HepG2 (cell line): ENCODE data around the gene AP2S1. TPM values are rescaled to one million over a fixed set of nuclear protein-coding genes. Genes with fewer than 3 reads are reported as not detected.

ENCODE experiments used
- ATM ChIP-seq: fragments of 450-650 bp; IDR thresholded peaks from 2 replicates; pipeline ENCODE4 v1.7.1; 2017; ENCODE audit warnings: mild to moderate bottlenecking, borderline replicate concordance
- CEBPB ChIP-seq: IDR thresholded peaks from 2 replicates; pipeline ENCODE4 v1.6.1; 2011; ENCODE audit warnings: low read depth, low read length, improper control_type of control experiment, borderline replicate concordance
- EEA1 ChIP-seq: sonication (generic); formaldehyde crosslinking; IDR thresholded peaks from 2 replicates; pipeline ENCODE4 v1.5.1; 2020; ENCODE audit warnings: mild to moderate bottlenecking, missing genetic modification reagents, borderline replicate concordance
- EHMT2 ChIP-seq: fragments of 200-600 bp; sonication (generic); IDR thresholded peaks from 2 replicates; pipeline ENCODE4 v1.7.0; 2017; ENCODE audit warnings: antibody characterized with exemption, low read depth, low read length, borderline replicate concordance
- HNF4A ChIP-seq: sonication (generic); formaldehyde crosslinking; IDR thresholded peaks from 2 replicates; pipeline ENCODE4 v1.4.0; 2020; ENCODE audit warnings: missing genetic modification reagents
- ISX ChIP-seq: sonication (generic); formaldehyde crosslinking; conservative IDR thresholded peaks from 2 replicates; pipeline ENCODE4 v1.5.0; 2020; ENCODE audit warnings: missing genetic modification reagents
- MIER3 ChIP-seq: IDR thresholded peaks from 2 replicates; pipeline ENCODE4 v1.6.1; 2016; ENCODE audit warnings: missing compliant biosample characterization, borderline replicate concordance
- POLR2AphosphoS5 ChIP-seq: IDR thresholded peaks from 2 replicates; pipeline ENCODE4 v1.6.1; 2012; ENCODE audit warnings: low read depth, low read length
- SOX5 ChIP-seq: IDR thresholded peaks from 2 replicates; pipeline ENCODE4 v1.6.1; 2016; ENCODE audit warnings: borderline replicate concordance
- TEAD3 ChIP-seq: optimal IDR thresholded peaks from 2 replicates; pipeline ENCODE3; 2016; ENCODE audit warnings: borderline replicate concordance
- TMF1 ChIP-seq: sonication (generic); formaldehyde crosslinking; IDR thresholded peaks from 2 replicates; pipeline ENCODE4 v1.8.1; 2022; ENCODE audit warnings: low read depth, missing genetic modification reagents
- YY1 ChIP-seq: IDR thresholded peaks from 2 replicates; pipeline ENCODE4 v1.6.1; 2011; ENCODE audit warnings: low read length, low read depth, moderate library complexity, mild to moderate bottlenecking; ENCODE audit not compliant: insufficient read depth, insufficient replicate concordance
- ZNF143 ChIP-seq: sonication (generic); formaldehyde crosslinking; IDR thresholded peaks from 2 replicates; pipeline ENCODE4 v1.4.0; 2020; ENCODE audit warnings: missing genetic modification reagents
- ZNF674 ChIP-seq: sonication (generic); formaldehyde crosslinking; IDR thresholded peaks from 2 replicates; pipeline ENCODE4 v1.5.0; 2020; ENCODE audit warnings: low read depth, mild to moderate bottlenecking, missing genetic modification reagents
- ZNF766 ChIP-seq: sonication (generic); formaldehyde crosslinking; IDR thresholded peaks from 2 replicates; pipeline ENCODE4 v1.5.0; 2020; ENCODE audit warnings: missing genetic modification reagents, borderline replicate concordance
- polyA plus RNA-seq, 8 experiments: library from polyadenylated mRNA; depleted of rRNA in 3 of 8; stranded (reverse) in 7 of 8; unstranded in 1 of 8; fragments of >200 nt; fragmentation: Illumina TruSeq in 4 of 8; extraction: Trizol in 4 of 8; gene quantifications; 2 replicates each; pipeline versions ENCODE4 v1.2.1 to v1.2.3, GENCODE V29; 2011 to 2016; ENCODE audit warnings: low read depth in 4 of 8, missing spikeins in 1 of 8, mixed read lengths in 1 of 8; ENCODE audit not compliant: insufficient read depth in 1 of 8
- total RNA-seq, 5 experiments: library from RNA; depleted of rRNA; stranded (reverse); fragments of >200 nt; fragmentation: Illumina TruSeq; extraction: Trizol; gene quantifications; 2 replicates each; pipeline ENCODE4 v1.2.3, GENCODE V29; 2016; ENCODE audit warnings: low read depth in 1 of 5
- TF ChIP-seq, protein P1 (sequence below): sonication (generic); formaldehyde crosslinking; IDR thresholded peaks from 2 replicates; pipeline ENCODE4 v1.4.0; 2020; ENCODE audit warnings: low read depth, missing genetic modification reagents
- TF ChIP-seq, protein P2 (sequence below): sonication (generic); formaldehyde crosslinking; IDR thresholded peaks from 2 replicates; pipeline ENCODE4 v1.8.1; 2023; ENCODE audit warnings: mild to moderate bottlenecking, moderate library complexity, missing genetic modification reagents
- TF ChIP-seq, protein P3 (sequence below): sonication (generic); formaldehyde crosslinking; IDR thresholded peaks from 2 replicates; pipeline ENCODE4 v1.4.0; 2020; ENCODE audit warnings: missing genetic modification reagents
- TF ChIP-seq, protein P4 (sequence below): sonication (generic); formaldehyde crosslinking; IDR thresholded peaks from 2 replicates; pipeline ENCODE4 v1.5.1; 2020; ENCODE audit warnings: mild to moderate bottlenecking, moderate library complexity, missing genetic modification reagents
- TF ChIP-seq, protein P5 (sequence below): sonication (generic); formaldehyde crosslinking; IDR thresholded peaks from 2 replicates; pipeline ENCODE4 v1.4.0; 2020; ENCODE audit warnings: missing genetic modification reagents

The AP2S1 gene
- total and polyA plus RNA-seq, 2 of the 13 experiments (the other 11 are each of a cell fraction or from before 2014, with no cell fraction given), result 45.2 to 86.1 TPM

DNA sequence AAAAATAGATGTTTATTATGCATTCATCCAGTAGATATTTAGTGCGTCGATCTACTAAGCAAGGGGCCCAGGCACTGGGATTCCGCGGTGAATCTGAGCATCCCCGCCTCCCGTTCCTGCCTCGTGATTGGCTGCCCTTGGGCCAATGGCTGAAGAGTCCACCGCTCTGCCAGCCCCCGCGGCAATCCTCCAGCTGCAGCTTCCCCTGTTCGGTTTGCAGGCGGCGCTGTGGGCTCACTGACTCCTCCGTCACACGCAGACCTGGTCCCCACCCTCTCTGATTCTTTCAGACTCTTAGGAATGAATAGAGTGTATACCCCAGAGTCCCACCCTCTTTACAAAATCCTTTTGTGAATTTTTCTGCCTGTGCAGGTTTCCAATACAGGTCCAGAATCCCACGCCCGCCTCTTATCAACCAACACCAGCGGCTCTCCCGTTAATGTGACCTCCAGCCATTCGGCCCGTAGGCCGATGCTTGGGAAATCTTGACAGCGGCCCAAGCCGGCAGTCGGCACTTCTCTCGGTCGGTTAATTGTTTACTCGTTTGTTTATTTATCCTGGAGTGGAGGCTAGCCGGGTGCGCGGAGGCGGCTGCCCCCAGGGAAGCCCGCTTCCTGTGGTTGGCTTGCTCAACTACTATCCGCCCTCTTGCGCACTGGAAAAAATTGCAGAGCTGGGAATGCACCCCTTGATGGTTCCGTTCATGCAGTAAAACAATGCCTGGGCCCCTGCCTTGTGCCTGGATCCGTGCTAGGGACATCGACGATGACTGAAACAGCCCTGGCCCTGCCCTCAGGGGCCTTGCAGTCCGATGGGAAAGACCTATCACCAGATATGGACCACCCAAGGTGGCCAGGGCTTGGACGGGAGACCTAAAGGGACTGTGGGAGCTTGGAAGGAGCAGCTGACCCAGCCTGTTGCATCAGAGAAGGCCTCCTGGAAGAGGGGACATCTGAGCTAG, 5.7 kb upstream of the AP2S1 start (continued):
- TF ChIP-seq, protein P1, sequence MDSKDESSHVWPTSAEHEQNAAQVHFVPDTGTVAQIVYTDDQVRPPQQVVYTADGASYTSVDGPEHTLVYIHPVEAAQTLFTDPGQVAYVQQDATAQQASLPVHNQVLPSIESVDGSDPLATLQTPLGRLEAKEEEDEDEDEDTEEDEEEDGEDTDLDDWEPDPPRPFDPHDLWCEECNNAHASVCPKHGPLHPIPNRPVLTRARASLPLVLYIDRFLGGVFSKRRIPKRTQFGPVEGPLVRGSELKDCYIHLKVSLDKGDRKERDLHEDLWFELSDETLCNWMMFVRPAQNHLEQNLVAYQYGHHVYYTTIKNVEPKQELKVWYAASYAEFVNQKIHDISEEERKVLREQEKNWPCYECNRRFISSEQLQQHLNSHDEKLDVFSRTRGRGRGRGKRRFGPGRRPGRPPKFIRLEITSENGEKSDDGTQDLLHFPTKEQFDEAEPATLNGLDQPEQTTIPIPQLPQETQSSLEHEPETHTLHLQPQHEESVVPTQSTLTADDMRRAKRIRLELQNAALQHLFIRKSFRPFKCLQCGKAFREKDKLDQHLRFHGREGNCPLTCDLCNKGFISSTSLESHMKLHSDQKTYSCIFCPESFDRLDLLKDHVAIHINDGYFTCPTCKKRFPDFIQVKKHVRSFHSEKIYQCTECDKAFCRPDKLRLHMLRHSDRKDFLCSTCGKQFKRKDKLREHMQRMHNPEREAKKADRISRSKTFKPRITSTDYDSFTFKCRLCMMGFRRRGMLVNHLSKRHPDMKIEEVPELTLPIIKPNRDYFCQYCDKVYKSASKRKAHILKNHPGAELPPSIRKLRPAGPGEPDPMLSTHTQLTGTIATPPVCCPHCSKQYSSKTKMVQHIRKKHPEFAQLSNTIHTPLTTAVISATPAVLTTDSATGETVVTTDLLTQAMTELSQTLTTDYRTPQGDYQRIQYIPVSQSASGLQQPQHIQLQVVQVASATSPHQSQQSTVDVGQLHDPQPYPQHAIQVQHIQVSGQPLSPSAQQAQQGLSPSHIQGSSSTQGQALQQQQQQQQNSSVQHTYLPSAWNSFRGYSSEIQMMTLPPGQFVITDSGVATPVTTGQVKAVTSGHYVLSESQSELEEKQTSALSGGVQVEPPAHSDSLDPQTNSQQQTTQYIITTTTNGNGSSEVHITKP (CRISPR knock-in tag), result no peak; the same call in 1 of the 2 replicates
- TF ChIP-seq EEA1 (CRISPR knock-in tag) (no peak), SOX5 (CRISPR knock-in tag) (peak; percentile 55; the same call in 1 of the 2 replicates), TEAD3 (CRISPR knock-in tag) (peak; percentile 52), ISX (CRISPR knock-in tag) (0 out of 2 replicates have a peak, but pooled peaks have one; percentile 47), YY1 (peak; percentile 28), MIER3 (peak; percentile 64; the same call in 1 of the 2 replicates), ZNF766 (no peak), TMF1 (CRISPR knock-in tag) (no peak), EHMT2 (no peak), ZNF674 (CRISPR knock-in tag) (no peak), HNF4A (no peak), CEBPB (peak; percentile 58; the same call in 1 of the 2 replicates), POLR2AphosphoS5 (no peak), ZNF143 (CRISPR knock-in tag) (peak; percentile 26; the same call in 1 of the 2 replicates), ATM (no peak)
- TF ChIP-seq, protein P2, sequence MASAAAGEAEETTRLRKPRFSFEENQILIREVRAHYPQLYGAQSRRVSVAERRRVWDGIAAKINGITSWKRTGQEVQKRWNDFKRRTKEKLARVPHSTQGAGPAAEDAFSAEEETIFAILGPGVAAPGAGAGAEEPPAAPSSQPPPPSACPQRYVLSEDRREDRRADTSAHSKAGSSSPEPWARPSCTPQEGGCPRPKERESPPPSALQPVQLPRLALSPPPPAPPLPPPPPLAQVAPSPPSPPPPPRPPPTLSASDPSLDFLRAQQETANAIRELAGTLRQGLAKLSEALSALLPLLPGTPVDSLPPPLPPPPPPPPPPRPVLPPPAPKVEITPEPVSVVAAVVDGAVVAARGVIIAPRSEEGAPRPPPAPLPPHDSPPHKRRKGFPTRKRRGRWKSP (CRISPR knock-in tag), result peak; percentile 68; the same call in 1 of the 2 replicates
- TF ChIP-seq, protein P3, sequence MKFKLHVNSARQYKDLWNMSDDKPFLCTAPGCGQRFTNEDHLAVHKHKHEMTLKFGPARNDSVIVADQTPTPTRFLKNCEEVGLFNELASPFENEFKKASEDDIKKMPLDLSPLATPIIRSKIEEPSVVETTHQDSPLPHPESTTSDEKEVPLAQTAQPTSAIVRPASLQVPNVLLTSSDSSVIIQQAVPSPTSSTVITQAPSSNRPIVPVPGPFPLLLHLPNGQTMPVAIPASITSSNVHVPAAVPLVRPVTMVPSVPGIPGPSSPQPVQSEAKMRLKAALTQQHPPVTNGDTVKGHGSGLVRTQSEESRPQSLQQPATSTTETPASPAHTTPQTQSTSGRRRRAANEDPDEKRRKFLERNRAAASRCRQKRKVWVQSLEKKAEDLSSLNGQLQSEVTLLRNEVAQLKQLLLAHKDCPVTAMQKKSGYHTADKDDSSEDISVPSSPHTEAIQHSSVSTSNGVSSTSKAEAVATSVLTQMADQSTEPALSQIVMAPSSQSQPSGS (CRISPR knock-in tag), result peak; percentile 70; the same call in 1 of the 2 replicates
- TF ChIP-seq, protein P4, sequence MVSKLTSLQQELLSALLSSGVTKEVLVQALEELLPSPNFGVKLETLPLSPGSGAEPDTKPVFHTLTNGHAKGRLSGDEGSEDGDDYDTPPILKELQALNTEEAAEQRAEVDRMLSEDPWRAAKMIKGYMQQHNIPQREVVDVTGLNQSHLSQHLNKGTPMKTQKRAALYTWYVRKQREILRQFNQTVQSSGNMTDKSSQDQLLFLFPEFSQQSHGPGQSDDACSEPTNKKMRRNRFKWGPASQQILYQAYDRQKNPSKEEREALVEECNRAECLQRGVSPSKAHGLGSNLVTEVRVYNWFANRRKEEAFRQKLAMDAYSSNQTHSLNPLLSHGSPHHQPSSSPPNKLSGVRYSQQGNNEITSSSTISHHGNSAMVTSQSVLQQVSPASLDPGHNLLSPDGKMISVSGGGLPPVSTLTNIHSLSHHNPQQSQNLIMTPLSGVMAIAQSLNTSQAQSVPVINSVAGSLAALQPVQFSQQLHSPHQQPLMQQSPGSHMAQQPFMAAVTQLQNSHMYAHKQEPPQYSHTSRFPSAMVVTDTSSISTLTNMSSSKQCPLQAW (CRISPR knock-in tag), result peak; percentile 28; the same call in 1 of the 2 replicates
- TF ChIP-seq, protein P5, sequence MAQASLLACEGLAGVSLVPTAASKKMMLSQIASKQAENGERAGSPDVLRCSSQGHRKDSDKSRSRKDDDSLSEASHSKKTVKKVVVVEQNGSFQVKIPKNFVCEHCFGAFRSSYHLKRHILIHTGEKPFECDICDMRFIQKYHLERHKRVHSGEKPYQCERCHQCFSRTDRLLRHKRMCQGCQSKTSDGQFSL, result no peak
